Keratinocyte (primary cell): ENCODE results near the gene EXOC3. TPM values are rescaled to one million over a fixed set of nuclear protein-coding genes. Genes with fewer than 3 reads are reported as not detected.

Experiments used
- DNase-seq: peaks from one replicate; pipeline ENCODE4 v3.0.0-alpha.2; 2011; ENCODE audit warnings: low read depth, missing footprints, low spot score
- FAIRE-seq: peaks from 2 replicates; lab custom pipeline; 2011; peaks lifted over from hg19 to GRCh38; lab: Jason Lieb, UNC
- H2AFZ ChIP-seq: 2 replicates; pipeline ENCODE4 v1.6.0; 2012; ENCODE audit warnings: low read length, control low read depth, inconsistent platforms; ENCODE audit not compliant: control insufficient read depth
- H3K27ac ChIP-seq: 2 replicates; pipeline ENCODE4 v1.5.1; 2011; ENCODE audit warnings: low read length; ENCODE audit not compliant: control insufficient read depth, insufficient read depth
- H3K27me3 ChIP-seq: 3 replicates; pipeline ENCODE4 v1.6.0; 2011; ENCODE audit warnings: low read length; ENCODE audit not compliant: control insufficient read depth, insufficient read depth; ENCODE audit errors: extremely low read depth
- H3K36me3 ChIP-seq, 2 experiments: 2 replicates in 1 of 2; 3 replicates in 1 of 2; pipeline ENCODE4 v1.5.1; 2011; ENCODE audit warnings: low read length in 2 of 2, mild to moderate bottlenecking in 1 of 2; ENCODE audit not compliant: control insufficient read depth in 2 of 2, insufficient read depth in 2 of 2; ENCODE audit errors: extremely low read depth in 1 of 2
- H3K4me1 ChIP-seq: 3 replicates; pipeline ENCODE4 v1.5.1; 2011; ENCODE audit warnings: low read length; ENCODE audit not compliant: control insufficient read depth, insufficient read depth; ENCODE audit errors: extremely low read depth
- H3K4me2 ChIP-seq: 3 replicates; pipeline ENCODE4 v1.6.0; 2011; ENCODE audit warnings: low read depth, low read length; ENCODE audit not compliant: control insufficient read depth, insufficient read depth; ENCODE audit errors: extremely low read depth
- H3K4me3 ChIP-seq, 3 experiments: fragments of 200-600 bp in 1 of 3; sonication (generic) in 1 of 3; 2 replicates in 2 of 3; 3 replicates in 1 of 3; pipeline ENCODE4 v1.5.1; 2011 to 2016; ENCODE audit warnings: low read length in 3 of 3, mild to moderate bottlenecking in 3 of 3, control low read depth in 2 of 3, inconsistent platforms in 1 of 3, low read depth in 1 of 3, mixed read lengths in 1 of 3, mixed run types in 1 of 3, moderate library complexity in 1 of 3; ENCODE audit not compliant: control insufficient read depth in 2 of 3, insufficient read depth in 2 of 3; ENCODE audit errors: extremely low read depth in 1 of 3
- H3K79me2 ChIP-seq: 2 replicates; pipeline ENCODE4 v1.6.0; 2012; ENCODE audit warnings: low read length; ENCODE audit not compliant: control insufficient read depth, insufficient read depth
- H3K9ac ChIP-seq: 3 replicates; pipeline ENCODE4 v1.6.0; 2011; ENCODE audit warnings: low read length; ENCODE audit not compliant: control insufficient read depth, insufficient read depth; ENCODE audit errors: extremely low read depth
- H3K9me1 ChIP-seq: 3 replicates; pipeline ENCODE4 v1.6.0; 2011; ENCODE audit warnings: low read length; ENCODE audit not compliant: control insufficient read depth, insufficient read depth; ENCODE audit errors: extremely low read depth
- H3K9me3 ChIP-seq: 2 replicates; pipeline ENCODE4 v1.5.1; 2012; ENCODE audit warnings: low read depth, low read length; ENCODE audit not compliant: control insufficient read depth
- H4K20me1 ChIP-seq: 3 replicates; pipeline ENCODE4 v1.6.0; 2011; ENCODE audit warnings: low read length; ENCODE audit not compliant: control insufficient read depth, insufficient read depth; ENCODE audit errors: extremely low read depth
- CTCF ChIP-seq, 3 experiments: IDR thresholded peaks in 1 of 3; conservative IDR thresholded peaks in 1 of 3; optimal IDR thresholded peaks in 1 of 3; 2 replicates in 2 of 3; 3 replicates in 1 of 3; pipeline versions ENCODE3 to v1.5.1; 2011; ENCODE audit warnings: low read length in 3 of 3, mild to moderate bottlenecking in 3 of 3, moderate library complexity in 2 of 3, control low read depth in 1 of 3, inconsistent platforms in 1 of 3; ENCODE audit not compliant: insufficient read depth in 2 of 3; ENCODE audit errors: extremely low read depth in 1 of 3
- EZH2 ChIP-seq: IDR thresholded peaks from one replicate; pipeline ENCODE4 v1.6.1; 2012; ENCODE audit warnings: inconsistent platforms, mild to moderate bottlenecking, low read length, moderate library complexity
- dilution Hi-C: fragments of 300-500 bp; cut with MboI; formaldehyde crosslinking; loops from one replicate; pipeline ENCODE4 v1.7.0; 2020; ENCODE audit warnings: low sequenced_read_pairs; ENCODE audit not compliant: extremely low pct_ligation_motif_present
- polyA plus RNA-seq, 5 experiments: library from polyadenylated mRNA; depleted of rRNA in 3 of 5; stranded (reverse) in 3 of 5; stranded (forward) in 1 of 5; unstranded in 1 of 5; fragments of >200 nt; gene quantifications; 1 replicate in 1 of 5; 2 replicates in 3 of 5; 3 replicates in 1 of 5; pipeline versions ENCODE4 v1.2.1 to v1.2.3, GENCODE V29; 2011 to 2012; ENCODE audit warnings: missing spikeins in 2 of 5, low read depth in 1 of 5, low replicate concordance in 1 of 5

EXOC3 gene
- polyA plus RNA-seq, 1 donor (not counting 4 experiments of a cell fraction or from before 2014, with no cell fraction given), result 14.2 TPM

GRCh38 chr5:463301-463700 is 20.3 kb downstream of the EXOC3 start:
- Histone ChIP-seq H4K20me1 (no peaks in the 10 kb centered on the region), H3K9ac (no peak overlapping the region), H3K79me2 (peaks cover 7% of the 10 kb centered on the region), H3K9me1 (peaks cover 2% of the 10 kb centered on the region), H3K4me2 (no peak overlapping the region), H3K27ac (no peak overlapping the region), H2AFZ (no peak overlapping the region), H3K27me3 (no peaks in the 10 kb centered on the region), H3K36me3 (peaks cover 13 to 28% of the 10 kb centered on the region in 2 experiments), H3K4me3 (no peak overlapping the region), H3K4me1 (peaks cover 20% of the 10 kb centered on the region), H3K9me3 (no peaks in the 10 kb centered on the region)
- TF ChIP-seq EZH2 (no peak), CTCF (optimal IDR thresholded peaks at IDR 0.05 in 1 of 3, IDR thresholded peaks at IDR 0.05 in 1 of 3, conservative IDR thresholded peaks at IDR 0.05 in 1 of 3; ENCODE audit: extremely low read depth in 1 of 3, insufficient read depth in 2 of 3, low read length in 3 of 3) (no peak)
- FAIRE-seq (no peak), DNase-seq (no peak)
- dilution Hi-C loops, result no loop called here

DNA sequence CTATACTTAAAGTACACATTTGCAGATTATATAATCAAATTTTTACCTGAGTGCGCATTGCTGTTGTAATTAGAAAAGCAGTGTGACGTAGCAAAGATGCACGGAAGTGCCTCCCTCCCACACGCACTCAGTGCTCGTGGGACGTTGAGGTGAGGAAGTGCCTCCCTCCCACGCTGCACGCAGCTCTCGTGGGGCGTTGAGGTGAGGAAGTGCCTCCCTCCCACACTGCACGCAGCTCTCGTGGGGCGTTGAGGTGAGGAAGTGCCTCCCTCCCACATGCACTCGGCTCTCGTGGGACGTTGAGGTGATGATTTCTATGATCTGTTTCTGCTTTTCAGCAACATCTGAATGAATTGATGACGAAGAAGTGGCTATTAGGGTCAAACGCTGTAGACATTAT is 21.0 kb downstream of the EXOC3 start:
- H3K9ac ChIP-seq, result no peak overlapping the region
- no peaks in the 10 kb centered on the region for H3K9me3 ChIP-seq
- FAIRE-seq (no peak), DNase-seq (no peak)
- H3K9me1 ChIP-seq, result no peaks in the 10 kb centered on the region
- peaks cover 10 to 25% of the 10 kb centered on the region in 2 experiments for H3K36me3 ChIP-seq
- H3K27ac ChIP-seq, result no peak overlapping the region
- no peak overlapping the region for H3K4me3 ChIP-seq
- TF ChIP-seq CTCF (optimal IDR thresholded peaks at IDR 0.05 in 1 of 3, IDR thresholded peaks at IDR 0.05 in 1 of 3, conservative IDR thresholded peaks at IDR 0.05 in 1 of 3; ENCODE audit: extremely low read depth in 1 of 3, insufficient read depth in 2 of 3, low read length in 3 of 3), result no peak
- no peak for TF ChIP-seq EZH2
- dilution Hi-C loops, result no loop called here
- H3K27me3 ChIP-seq, result no peaks in the 10 kb centered on the region
- H3K4me1 ChIP-seq, result peaks cover 15% of the 10 kb centered on the region
- peaks cover 7% of the 10 kb centered on the region for H3K79me2 ChIP-seq
- H4K20me1 ChIP-seq, result no peaks in the 10 kb centered on the region
- no peak overlapping the region for H3K4me2 ChIP-seq
- H2AFZ ChIP-seq, result no peak overlapping the region
